Naive B cell (primary cell): ENCODE results near the gene TTLL11. TPM values are rescaled to one million over a fixed set of nuclear protein-coding genes. Genes with fewer than 3 reads are reported as not detected.
"Not testable (repeated sequence)": the region's sequence is repeated elsewhere in the genome, so short reads cannot be mapped to it uniquely, and the experiment has no call there.

Source experiments
- ATAC-seq, 2 donors: fragments of 150-1000 bp; cut with Tn5 transposase; 2 replicates each; pipeline ENCODE4 v1.10.0; 2021; ENCODE audit warnings: low read depth in 2 of 2, mild to moderate bottlenecking in 2 of 2, moderate library complexity in 2 of 2
- DNase-seq: peaks from one replicate; pipeline ENCODE4 v3.0.0; 2022
- H3K27ac Mint-ChIP-seq, 6 donors: one replicate each; pipeline ENCODE4 v1.8.0; 2020 to 2022; ENCODE audit warnings: mild to moderate bottlenecking in 6 of 6, mixed read lengths in 6 of 6, moderate library complexity in 5 of 6, inconsistent platforms in 2 of 6
- H3K27me3 Mint-ChIP-seq, 3 donors: one replicate each; pipeline ENCODE4 v1.8.0; 2021 to 2022; ENCODE audit warnings: mixed read lengths in 3 of 3, mild to moderate bottlenecking in 1 of 3
- H3K36me3 Mint-ChIP-seq, 2 donors: one replicate each; pipeline ENCODE4 v1.8.0; 2020 to 2022; ENCODE audit warnings: mixed read lengths in 2 of 2, inconsistent platforms in 1 of 2, mild to moderate bottlenecking in 1 of 2
- H3K4me1 Mint-ChIP-seq, 3 donors: one replicate each; pipeline ENCODE4 v1.8.0; 2020 to 2022; ENCODE audit warnings: mixed read lengths in 3 of 3, inconsistent platforms in 1 of 3, mild to moderate bottlenecking in 1 of 3, moderate library complexity in 1 of 3
- H3K4me3 Mint-ChIP-seq, 8 donors: one replicate each; pipeline ENCODE4 v1.8.0; 2020 to 2022; ENCODE audit warnings: mild to moderate bottlenecking in 8 of 8, mixed read lengths in 8 of 8, moderate library complexity in 8 of 8, inconsistent platforms in 2 of 8
- H3K9me3 Mint-ChIP-seq, 7 donors: one replicate each; pipeline ENCODE4 v1.8.0; 2020 to 2022; ENCODE audit warnings: mixed read lengths in 7 of 7, mild to moderate bottlenecking in 5 of 7, inconsistent platforms in 2 of 7, moderate library complexity in 1 of 7
- polyA plus RNA-seq, 6 donors: library from polyadenylated mRNA; unstranded; fragments of 300-500 nt; fragmentation: Illumina TruSeq; gene quantifications; one replicate each; pipeline ENCODE4 v1.2.3, GENCODE V29; 2021; ENCODE audit warnings: low read depth in 6 of 6

TTLL11 gene
- polyA plus RNA-seq, 6 donors from 2014 or later = 3.3 to 10.9 (median 5.1) TPM

- Mint-ChIP-seq H3K36me3 (peaks cover 6 to 7% of the 10 kb centered on the region in 2 donors), H3K4me1 (no peaks in the 10 kb centered on the region), H3K27ac (peak overlapping the region in 1 of 6 donors; percentile 84), H3K9me3 (peaks cover 0 to 7% (median 5%) of the 10 kb centered on the region in 7 donors), H3K27me3 (peaks cover 0 to 7% (median 5%) of the 10 kb centered on the region in 3 donors), H3K4me3 (no peak overlapping the region)
- ATAC-seq (no peak), DNase-seq (no peak)
Measured at GRCh38 chr9:121809356-121810050, 283.6 kb downstream of the TTLL11 start.

DNA sequence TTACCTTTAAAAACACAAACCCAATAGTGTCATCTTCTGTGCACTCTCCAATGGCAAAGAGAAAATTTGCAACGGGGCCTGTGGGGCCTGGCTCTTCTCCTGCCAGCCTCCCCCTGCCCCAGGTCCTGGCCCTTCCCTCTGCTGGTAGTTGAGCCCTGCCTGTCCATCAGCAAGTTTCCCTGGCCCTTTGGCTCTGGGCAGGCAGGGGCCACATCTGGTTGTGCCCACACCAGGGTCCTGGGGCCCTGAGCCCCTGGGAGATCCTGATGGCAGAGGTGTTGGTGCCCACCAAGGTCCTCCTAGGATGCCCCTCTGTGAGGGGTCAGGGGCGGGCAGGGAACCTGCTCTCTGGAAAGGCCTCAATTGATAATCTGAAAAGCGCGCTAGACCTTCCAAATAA, 284.3 kb downstream of the TTLL11 start:
- peaks cover 0 to 13% (median 9%) of the 10 kb centered on the region in 3 donors for H3K27me3 Mint-ChIP-seq
- ATAC-seq = no peak
- no peak overlapping the region for H3K4me3 Mint-ChIP-seq
- H3K4me1 Mint-ChIP-seq = no peaks in the 10 kb centered on the region
- H3K27ac Mint-ChIP-seq = no peak overlapping the region
- H3K36me3 Mint-ChIP-seq = peaks cover 7 to 13% of the 10 kb centered on the region in 2 donors
- no peak for DNase-seq
- H3K9me3 Mint-ChIP-seq = peaks cover 0 to 14% (median 8%) of the 10 kb centered on the region in 7 donors

GRCh38 chr9:121807823-121808278, 285.3 kb downstream of the TTLL11 start:
- H3K36me3 Mint-ChIP-seq = peaks cover 7 to 13% of the 10 kb centered on the region in 2 donors
- H3K27ac Mint-ChIP-seq = no peak overlapping the region
- no peaks in the 10 kb centered on the region for H3K4me1 Mint-ChIP-seq
- ATAC-seq (no peak), DNase-seq (no peak)
- peaks cover 3 to 17% (median 9%) of the 10 kb centered on the region in 3 donors for H3K27me3 Mint-ChIP-seq
- peaks cover 0 to 16% (median 8%) of the 10 kb centered on the region in 7 donors for H3K9me3 Mint-ChIP-seq
- no peak overlapping the region for H3K4me3 Mint-ChIP-seq

DNA sequence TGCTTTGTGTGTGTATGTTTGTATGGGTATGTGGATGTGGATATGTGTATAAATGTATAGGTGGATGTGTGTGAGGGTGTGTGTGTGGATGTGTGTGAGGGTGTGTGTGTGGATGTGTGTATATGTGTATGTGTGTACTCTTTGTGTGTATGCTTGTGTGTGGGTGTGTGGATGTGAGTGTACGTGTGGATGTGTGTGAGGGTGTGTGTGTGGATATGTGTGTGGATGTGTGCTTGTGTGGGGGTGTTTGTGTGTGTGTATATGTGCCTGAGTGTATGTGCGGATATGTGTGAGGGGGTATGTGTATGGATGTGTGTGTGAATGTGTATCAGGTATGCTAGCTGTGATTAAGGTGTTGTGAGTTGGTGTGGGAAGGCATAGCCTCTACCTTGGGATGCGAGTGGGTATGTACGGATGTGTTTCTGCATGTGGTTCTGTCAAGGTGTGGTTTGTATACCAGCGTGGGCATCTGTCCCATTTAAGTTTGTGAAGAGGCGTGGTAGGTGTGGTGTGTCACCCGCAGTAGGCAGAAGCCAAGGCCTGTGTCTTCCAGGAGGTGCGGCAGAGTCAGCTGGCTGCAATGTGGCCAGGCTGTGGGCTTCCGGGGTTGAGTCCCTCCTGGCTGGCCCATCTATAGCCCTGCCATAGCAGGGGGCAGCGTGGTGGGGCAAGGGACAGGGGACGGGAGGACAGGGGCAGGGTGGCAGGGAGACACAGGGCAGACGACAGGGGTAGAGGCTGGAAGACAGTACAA, 285.9 kb downstream of the TTLL11 start:
- ATAC-seq (no peak), DNase-seq (no peak)
- peaks cover 8 to 20% (median 9%) of the 10 kb centered on the region in 3 donors for H3K27me3 Mint-ChIP-seq
- no peak overlapping the region for H3K27ac Mint-ChIP-seq
- H3K36me3 Mint-ChIP-seq = peaks cover 7 to 13% of the 10 kb centered on the region in 2 donors
- no peaks in the 10 kb centered on the region for H3K4me1 Mint-ChIP-seq
- no peak overlapping the region for H3K4me3 Mint-ChIP-seq
- peaks cover 0 to 17% (median 8%) of the 10 kb centered on the region in 7 donors for H3K9me3 Mint-ChIP-seq

DNA sequence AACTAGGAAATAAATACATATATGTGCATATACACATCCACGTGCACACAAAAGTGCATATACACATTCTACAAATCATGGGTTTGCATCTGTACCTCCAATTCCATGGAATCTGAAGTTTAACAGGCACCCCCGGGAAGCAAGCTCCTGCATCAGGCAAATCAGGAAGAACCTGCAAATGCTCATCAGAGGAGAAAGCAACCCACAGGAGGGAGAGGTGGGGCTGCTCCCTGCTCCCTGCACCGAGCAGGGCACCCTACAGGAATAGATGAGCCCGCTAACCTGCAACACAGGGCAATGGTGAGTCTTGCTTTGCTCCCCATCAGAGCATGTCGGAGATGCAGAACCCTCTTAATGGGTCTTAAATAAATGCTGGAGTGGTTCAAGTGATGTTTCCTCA, 290.4 kb downstream of the TTLL11 start:
- DNase-seq = no peak
- H3K9me3 Mint-ChIP-seq = peaks cover 0 to 17% (median 8%) of the 10 kb centered on the region in 7 donors
- H3K4me1 Mint-ChIP-seq = no peaks in the 10 kb centered on the region
- no peak for ATAC-seq
- peaks cover 17 to 29% (median 20%) of the 10 kb centered on the region in 3 donors for H3K27me3 Mint-ChIP-seq
- peaks cover 7 to 13% of the 10 kb centered on the region in 2 donors for H3K36me3 Mint-ChIP-seq
- H3K4me3 Mint-ChIP-seq = no peak overlapping the region
- no peak overlapping the region for H3K27ac Mint-ChIP-seq

GRCh38 chr9:121801579-121801978, 291.5 kb downstream of the TTLL11 start:
- Mint-ChIP-seq H3K4me3 (no peak overlapping the region), H3K27me3 (peaks cover 17 to 29% (median 28%) of the 10 kb centered on the region in 3 donors), H3K9me3 (peaks cover 0 to 17% (median 8%) of the 10 kb centered on the region in 7 donors), H3K4me1 (no peaks in the 10 kb centered on the region), H3K27ac (peak overlapping the region in 1 of 6 donors; percentile 23), H3K36me3 (peaks cover 7 to 13% of the 10 kb centered on the region in 2 donors)
- ATAC-seq (no peak), DNase-seq (no peak)

GRCh38 chr9:121800376-121800775, 292.7 kb downstream of the TTLL11 start:
- Mint-ChIP-seq H3K4me1 (no peaks in the 10 kb centered on the region), H3K36me3 (peaks cover 7 to 13% of the 10 kb centered on the region in 2 donors), H3K27me3 (peaks cover 21 to 29% (median 28%) of the 10 kb centered on the region in 3 donors), H3K4me3 (no peak overlapping the region), H3K9me3 (peaks cover 0 to 17% (median 8%) of the 10 kb centered on the region in 7 donors), H3K27ac (no peak overlapping the region)
- no peak for ATAC-seq
- DNase-seq = no peak

- H3K9me3 Mint-ChIP-seq = peaks cover 0 to 5% (median under 1%) of the 10 kb centered on the region in 7 donors
- DNase-seq (no peak), ATAC-seq (no peak)
- H3K4me3 Mint-ChIP-seq = no peak overlapping the region
- peaks cover 12 to 28% (median 17%) of the 10 kb centered on the region in 3 donors for H3K27me3 Mint-ChIP-seq
- peaks cover 0 to under 1% of the 10 kb centered on the region in 2 donors for H3K36me3 Mint-ChIP-seq
- H3K4me1 Mint-ChIP-seq = no peaks in the 10 kb centered on the region
- no peak overlapping the region for H3K27ac Mint-ChIP-seq
Measured at GRCh38 chr9:121798941-121799340, 294.2 kb downstream of the TTLL11 start.

DNA sequence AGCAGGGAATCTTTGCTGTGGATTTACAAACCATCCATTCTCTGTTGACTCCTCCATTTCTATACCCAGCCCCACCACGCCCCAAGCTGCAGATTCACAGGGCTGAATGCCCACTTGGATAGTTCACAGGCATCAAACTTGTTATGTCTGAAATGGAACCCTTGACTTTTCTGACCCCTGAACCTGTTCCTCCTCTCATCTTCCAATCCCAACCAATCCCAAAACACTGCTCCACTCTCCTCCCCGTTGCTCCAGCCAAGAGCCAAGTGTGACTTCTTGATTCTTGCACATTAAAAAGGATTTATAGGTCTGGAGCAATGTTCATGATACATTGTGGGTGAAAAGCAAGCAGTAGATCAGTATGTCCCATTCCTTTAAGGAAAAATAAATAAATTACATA, 296.0 kb downstream of the TTLL11 start:
- Mint-ChIP-seq H3K4me1 (no peaks in the 10 kb centered on the region), H3K4me3 (no peak overlapping the region), H3K9me3 (no peaks in the 10 kb centered on the region), H3K27me3 (peaks cover 9 to 19% (median 12%) of the 10 kb centered on the region in 3 donors), H3K27ac (no peak overlapping the region), H3K36me3 (no peaks in the 10 kb centered on the region)
- DNase-seq (no peak), ATAC-seq (no peak)

DNA sequence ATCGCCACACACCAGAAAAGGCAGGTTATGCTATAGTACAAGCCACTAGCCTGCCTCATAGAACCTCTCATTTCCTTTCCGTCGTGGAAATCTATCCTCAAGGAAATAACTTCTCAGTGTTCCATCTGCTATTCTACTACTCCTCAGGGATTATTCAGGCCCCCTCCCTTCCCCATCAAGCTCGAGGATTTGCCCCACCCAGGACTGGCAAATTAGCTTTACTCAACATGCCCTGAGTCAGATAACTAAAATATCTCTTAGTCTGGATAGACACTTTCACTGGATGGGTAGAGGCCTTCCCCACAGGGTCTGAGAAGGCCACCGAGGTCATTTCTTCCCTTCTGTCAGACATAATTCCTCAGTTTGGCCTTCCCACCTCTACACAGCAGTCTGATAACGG, 298.8 kb downstream of the TTLL11 start:
- H3K27me3 Mint-ChIP-seq = peaks cover 4 to 15% (median 10%) of the 10 kb centered on the region in 3 donors
- not testable (repeated sequence) for H3K9me3 Mint-ChIP-seq, H3K27ac Mint-ChIP-seq, ATAC-seq, DNase-seq, H3K4me3 Mint-ChIP-seq, H3K4me1 Mint-ChIP-seq, H3K36me3 Mint-ChIP-seq

DNA sequence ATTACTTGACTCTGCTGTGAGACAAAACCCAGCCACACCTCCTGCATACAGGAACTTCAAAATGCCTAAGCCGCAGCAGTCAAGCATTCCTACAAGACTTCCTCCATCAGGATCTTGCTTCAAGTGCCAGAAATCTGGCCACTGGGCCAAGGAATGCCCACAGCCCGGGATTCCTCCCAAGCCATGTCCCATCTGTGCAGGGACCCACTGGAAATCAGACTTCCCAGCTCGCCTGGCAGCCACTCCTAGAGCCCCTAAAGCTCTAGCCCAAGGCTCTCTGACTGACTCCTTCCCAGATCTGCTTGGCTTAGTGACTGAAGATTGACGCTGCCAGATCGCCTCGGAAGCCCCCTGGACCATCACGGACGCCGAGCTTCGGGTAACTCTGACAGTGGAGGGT, 300.6 kb downstream of the TTLL11 start:
- H3K9me3 Mint-ChIP-seq, H3K36me3 Mint-ChIP-seq, H3K4me1 Mint-ChIP-seq, H3K4me3 Mint-ChIP-seq, ATAC-seq, H3K27ac Mint-ChIP-seq, DNase-seq: not testable (repeated sequence)
- peaks cover 4 to 32% (median 15%) of the 10 kb centered on the region in 3 donors for H3K27me3 Mint-ChIP-seq

DNA sequence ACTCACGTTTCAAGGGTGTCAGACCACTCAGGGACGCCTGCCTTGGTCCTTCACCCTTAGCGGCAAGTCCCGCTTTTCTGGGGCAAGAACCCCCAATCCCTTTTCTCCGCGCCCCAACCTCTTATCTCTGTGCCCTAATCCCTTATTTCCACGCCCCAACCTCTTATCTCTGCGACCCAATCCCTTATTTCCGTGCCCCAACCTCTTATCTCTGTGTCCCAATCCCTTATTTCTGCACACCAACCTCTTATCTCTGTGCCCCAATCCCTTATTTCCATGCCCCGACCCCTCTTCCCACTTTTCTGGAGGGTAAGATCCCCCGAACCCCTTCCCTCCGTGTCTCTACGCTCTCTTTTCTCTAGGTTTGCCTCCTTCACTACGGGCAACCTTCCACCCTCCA, 302.3 kb downstream of the TTLL11 start:
- H3K4me3 Mint-ChIP-seq = no peak overlapping the region
- no peaks in the 10 kb centered on the region for H3K9me3 Mint-ChIP-seq
- ATAC-seq = no peak
- peaks cover 2 to 36% (median 23%) of the 10 kb centered on the region in 3 donors for H3K27me3 Mint-ChIP-seq
- no peaks in the 10 kb centered on the region for H3K4me1 Mint-ChIP-seq
- H3K27ac Mint-ChIP-seq = no peak overlapping the region
- no peaks in the 10 kb centered on the region for H3K36me3 Mint-ChIP-seq
- no peak for DNase-seq

DNA sequence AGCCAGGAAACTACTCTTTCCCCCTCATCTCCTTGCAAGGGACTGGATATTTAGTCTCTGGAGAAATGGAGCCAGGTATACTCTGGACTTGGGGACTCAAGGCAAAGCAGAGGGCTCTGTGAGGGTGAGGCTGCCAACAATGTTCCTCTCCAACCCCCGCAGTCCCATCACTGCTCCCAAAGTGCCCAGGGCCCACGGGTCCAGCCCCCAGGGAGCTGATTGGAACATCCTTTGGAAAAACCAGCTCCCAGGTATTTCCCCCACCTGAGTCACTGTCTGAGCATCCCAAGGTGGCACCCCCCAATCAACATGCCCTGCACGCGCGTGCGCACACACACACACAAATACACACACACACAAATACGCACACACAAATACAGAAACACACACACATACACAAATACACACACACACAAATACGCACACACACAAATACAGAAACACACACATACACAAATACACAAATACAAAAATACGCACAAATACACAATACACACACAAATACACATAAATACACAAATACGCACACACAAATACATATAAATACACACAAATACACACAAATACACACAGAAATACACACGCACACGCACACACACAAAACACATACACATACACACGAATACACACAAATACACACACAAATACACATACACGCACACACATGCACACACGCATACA, 304.3 kb downstream of the TTLL11 start:
- H3K4me1 Mint-ChIP-seq = no peaks in the 10 kb centered on the region
- H3K27ac Mint-ChIP-seq = peak overlapping the region in 1 of 6 donors; percentile 4
- no peaks in the 10 kb centered on the region for H3K9me3 Mint-ChIP-seq
- ATAC-seq (no peak), DNase-seq (no peak)
- peak overlapping the region in 1 of 8 donors; percentile 45 for H3K4me3 Mint-ChIP-seq
- H3K27me3 Mint-ChIP-seq = peaks cover 0 to 36% (median 23%) of the 10 kb centered on the region in 3 donors
- H3K36me3 Mint-ChIP-seq = no peaks in the 10 kb centered on the region
